ENCODE results near the gene CASP8.

CASP8 gene

GRCh38 chr2:201254081-201254730 lies 6.1 kb upstream of the CASP8 start:
- H3K9me3 ChIP-seq (ENCODE audit: low read length) = peaks cover 2% of the 10 kb centered on the region
- H3K4me3 ChIP-seq (ENCODE audit: low read length) = no peak overlapping the region
- no peaks in the 10 kb centered on the region for H3K27me3 ChIP-seq (ENCODE audit: insufficient read depth, low read length)
- peaks cover 3% of the 10 kb centered on the region for H3K4me1 ChIP-seq (ENCODE audit: insufficient read depth, low read length)
- H2AFZ ChIP-seq (ENCODE audit: low read depth, low read length) = no peak overlapping the region
- no peaks in the 10 kb centered on the region for H3K36me3 ChIP-seq (ENCODE audit: insufficient read depth, low read length)

- no peak overlapping the region for H2AFZ ChIP-seq (ENCODE audit: low read depth, low read length)
- H3K4me3 ChIP-seq (ENCODE audit: low read length) = no peak overlapping the region
- H3K27me3 ChIP-seq (ENCODE audit: insufficient read depth, low read length) = no peaks in the 10 kb centered on the region
- H3K9me3 ChIP-seq (ENCODE audit: low read length) = no peaks in the 10 kb centered on the region
- H3K4me1 ChIP-seq (ENCODE audit: insufficient read depth, low read length) = peaks cover 3% of the 10 kb centered on the region
- H3K36me3 ChIP-seq (ENCODE audit: insufficient read depth, low read length) = no peaks in the 10 kb centered on the region
Observed at GRCh38 chr2:201255408-201256033, 4.8 kb upstream of the CASP8 start.

GRCh38 chr2:201256082-201256481 lies 4.3 kb upstream of the CASP8 start:
- Histone ChIP-seq H3K4me3 (ENCODE audit: low read length) (no peak overlapping the region), H2AFZ (ENCODE audit: low read depth, low read length) (no peak overlapping the region), H3K4me1 (ENCODE audit: insufficient read depth, low read length) (peaks cover 3% of the 10 kb centered on the region), H3K9me3 (ENCODE audit: low read length) (no peaks in the 10 kb centered on the region), H3K36me3 (ENCODE audit: insufficient read depth, low read length) (no peaks in the 10 kb centered on the region), H3K27me3 (ENCODE audit: insufficient read depth, low read length) (no peaks in the 10 kb centered on the region)

GRCh38 chr2:201257381-201257955 lies 2.9 kb upstream of the CASP8 start:
- H3K27me3 ChIP-seq (ENCODE audit: insufficient read depth, low read length) = no peaks in the 10 kb centered on the region
- H3K36me3 ChIP-seq (ENCODE audit: insufficient read depth, low read length) = no peaks in the 10 kb centered on the region
- peaks cover 3% of the 10 kb centered on the region for H3K4me1 ChIP-seq (ENCODE audit: insufficient read depth, low read length)
- peak overlapping the region; percentile 80 for H3K4me3 ChIP-seq (ENCODE audit: low read length)
- no peaks in the 10 kb centered on the region for H3K9me3 ChIP-seq (ENCODE audit: low read length)
- peak overlapping the region; percentile 99 for H2AFZ ChIP-seq (ENCODE audit: low read depth, low read length)

GRCh38 chr2:201257956-201258665 lies 2.2 kb upstream of the CASP8 start:
- peak overlapping the region; percentile 99 for H2AFZ ChIP-seq (ENCODE audit: low read depth, low read length)
- H3K36me3 ChIP-seq (ENCODE audit: insufficient read depth, low read length) = no peaks in the 10 kb centered on the region
- no peaks in the 10 kb centered on the region for H3K9me3 ChIP-seq (ENCODE audit: low read length)
- H3K4me3 ChIP-seq (ENCODE audit: low read length) = peak overlapping the region; percentile 80
- H3K27me3 ChIP-seq (ENCODE audit: insufficient read depth, low read length) = no peaks in the 10 kb centered on the region
- peaks cover 3% of the 10 kb centered on the region for H3K4me1 ChIP-seq (ENCODE audit: insufficient read depth, low read length)

- Histone ChIP-seq H3K36me3 (ENCODE audit: insufficient read depth, low read length) (no peaks in the 10 kb centered on the region), H3K27me3 (ENCODE audit: insufficient read depth, low read length) (no peaks in the 10 kb centered on the region), H3K9me3 (ENCODE audit: low read length) (no peaks in the 10 kb centered on the region), H3K4me1 (ENCODE audit: insufficient read depth, low read length) (peaks cover 3% of the 10 kb centered on the region), H3K4me3 (ENCODE audit: low read length) (peak overlapping the region; percentile 80), H2AFZ (ENCODE audit: low read depth, low read length) (peak overlapping the region; percentile 99)
Observed at GRCh38 chr2:201258666-201259615, 1.4 kb upstream of the CASP8 start.

- Histone ChIP-seq H3K9me3 (ENCODE audit: low read length) (no peaks in the 10 kb centered on the region), H3K36me3 (ENCODE audit: insufficient read depth, low read length) (no peaks in the 10 kb centered on the region), H3K27me3 (ENCODE audit: insufficient read depth, low read length) (no peaks in the 10 kb centered on the region), H3K4me3 (ENCODE audit: low read length) (no peak overlapping the region), H3K4me1 (ENCODE audit: insufficient read depth, low read length) (peaks cover 3% of the 10 kb centered on the region), H2AFZ (ENCODE audit: low read depth, low read length) (no peak overlapping the region)
Observed at GRCh38 chr2:201261471-201261870, 1.1 kb downstream of the CASP8 start.

GRCh38 chr2:201261906-201262305 lies 1.6 kb downstream of the CASP8 start:
- H3K4me1 ChIP-seq (ENCODE audit: insufficient read depth, low read length) = peaks cover 3% of the 10 kb centered on the region
- H2AFZ ChIP-seq (ENCODE audit: low read depth, low read length) = no peak overlapping the region
- no peaks in the 10 kb centered on the region for H3K36me3 ChIP-seq (ENCODE audit: insufficient read depth, low read length)
- no peaks in the 10 kb centered on the region for H3K9me3 ChIP-seq (ENCODE audit: low read length)
- H3K4me3 ChIP-seq (ENCODE audit: low read length) = no peak overlapping the region
- H3K27me3 ChIP-seq (ENCODE audit: insufficient read depth, low read length) = no peaks in the 10 kb centered on the region

- no peaks in the 10 kb centered on the region for H3K9me3 ChIP-seq (ENCODE audit: low read length)
- H3K4me1 ChIP-seq (ENCODE audit: insufficient read depth, low read length) = peaks cover 3% of the 10 kb centered on the region
- no peaks in the 10 kb centered on the region for H3K36me3 ChIP-seq (ENCODE audit: insufficient read depth, low read length)
- no peak overlapping the region for H3K4me3 ChIP-seq (ENCODE audit: low read length)
- no peaks in the 10 kb centered on the region for H3K27me3 ChIP-seq (ENCODE audit: insufficient read depth, low read length)
- H2AFZ ChIP-seq (ENCODE audit: low read depth, low read length) = no peak overlapping the region
Observed at GRCh38 chr2:201262718-201263117, 2.4 kb downstream of the CASP8 start.

GRCh38 chr2:201263779-201264178 lies 3.4 kb downstream of the CASP8 start:
- H3K4me3 ChIP-seq (ENCODE audit: low read length) = no peak overlapping the region
- no peak overlapping the region for H2AFZ ChIP-seq (ENCODE audit: low read depth, low read length)
- no peaks in the 10 kb centered on the region for H3K9me3 ChIP-seq (ENCODE audit: low read length)
- no peaks in the 10 kb centered on the region for H3K36me3 ChIP-seq (ENCODE audit: insufficient read depth, low read length)
- peaks cover 1% of the 10 kb centered on the region for H3K4me1 ChIP-seq (ENCODE audit: insufficient read depth, low read length)
- no peaks in the 10 kb centered on the region for H3K27me3 ChIP-seq (ENCODE audit: insufficient read depth, low read length)

GRCh38 chr2:201264472-201265173 lies 4.3 kb downstream of the CASP8 start:
- Histone ChIP-seq H3K9me3 (ENCODE audit: low read length) (no peaks in the 10 kb centered on the region), H3K4me3 (ENCODE audit: low read length) (no peak overlapping the region), H3K36me3 (ENCODE audit: insufficient read depth, low read length) (no peaks in the 10 kb centered on the region), H3K4me1 (ENCODE audit: insufficient read depth, low read length) (no peaks in the 10 kb centered on the region), H2AFZ (ENCODE audit: low read depth, low read length) (no peak overlapping the region), H3K27me3 (ENCODE audit: insufficient read depth, low read length) (no peaks in the 10 kb centered on the region)

- Histone ChIP-seq H2AFZ (ENCODE audit: low read depth, low read length) (no peak overlapping the region), H3K36me3 (ENCODE audit: insufficient read depth, low read length) (no peaks in the 10 kb centered on the region), H3K4me1 (ENCODE audit: insufficient read depth, low read length) (no peaks in the 10 kb centered on the region), H3K9me3 (ENCODE audit: low read length) (no peaks in the 10 kb centered on the region), H3K27me3 (ENCODE audit: insufficient read depth, low read length) (no peaks in the 10 kb centered on the region), H3K4me3 (ENCODE audit: low read length) (no peak overlapping the region)
Observed at GRCh38 chr2:201266629-201267028, 6.3 kb downstream of the CASP8 start.
